Fibroblast of pulmonary artery (primary cell): ENCODE data around the gene ST7.

Experiments used
- DNase-seq: peaks from one replicate; pipeline ENCODE4 v3.0.0-alpha.2; 2010; ENCODE audit warnings: low read depth
- H3K4me3 ChIP-seq: replicated peaks from 2 replicates; pipeline ENCODE4 v1.5.1; 2011; ENCODE audit warnings: low read depth, mild to moderate bottlenecking, control low read depth, low read length, moderate library complexity
- CTCF ChIP-seq: IDR thresholded peaks from 2 replicates; pipeline ENCODE4 v1.5.1; 2011; ENCODE audit warnings: mild to moderate bottlenecking, control low read depth, low read length, inconsistent platforms; ENCODE audit errors: missing control alignments

Gene ST7

GRCh38 chr7:117183729-117184128 is 230.4 kb downstream of the ST7 start:
- no peak overlapping the region for H3K4me3 ChIP-seq
- DNase-seq: no peak
- no peak for TF ChIP-seq CTCF

GRCh38 chr7:117184367-117184766 is 231.1 kb downstream of the ST7 start:
- H3K4me3 ChIP-seq: no peak overlapping the region
- no peak for TF ChIP-seq CTCF
- no peak for DNase-seq

GRCh38 chr7:117185124-117185523 is 231.8 kb downstream of the ST7 start:
- TF ChIP-seq CTCF: no peak
- DNase-seq: no peak
- H3K4me3 ChIP-seq: no peak overlapping the region

GRCh38 chr7:117186218-117187010 is 233.1 kb downstream of the ST7 start:
- peak; percentile 54 for DNase-seq

DNA sequence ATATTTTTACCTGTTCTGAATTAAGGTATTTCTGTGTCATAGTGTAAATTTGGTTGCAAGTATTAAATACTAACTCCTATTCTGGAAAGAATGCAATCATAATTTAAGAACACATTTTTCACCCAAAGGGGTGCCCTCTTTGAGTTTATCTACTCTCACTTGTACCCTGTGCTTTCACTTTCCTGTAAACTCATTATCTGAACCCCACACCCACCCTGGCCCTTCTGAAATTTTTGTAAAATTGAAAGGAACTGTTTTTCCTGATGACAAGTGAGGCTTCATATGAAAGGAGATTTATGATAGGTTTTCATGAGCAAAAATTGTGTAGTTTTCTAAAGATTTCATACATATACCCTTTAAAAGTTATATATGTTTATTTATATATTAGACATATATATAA is 235.1 kb downstream of the ST7 start:
- H3K4me3 ChIP-seq: no peak overlapping the region
- no peak for DNase-seq
- no peak for TF ChIP-seq CTCF

More at GRCh38 chr7:117186218-117187010, 233.1 kb downstream of the ST7 start:
- TF ChIP-seq CTCF: no peak
- peak overlapping the region; percentile 8 for H3K4me3 ChIP-seq

GRCh38 chr7:117188949-117189592 is 235.8 kb downstream of the ST7 start:
- DNase-seq: no peak
- H3K4me3 ChIP-seq: no peak overlapping the region
- TF ChIP-seq CTCF: no peak
